KMS-11 (cell line): Measurements from ENCODE around the gene CKM.

Experiments used
- H2AFZ ChIP-seq: fragments of 200-600 bp; sonication (generic); 2 replicates; pipeline ENCODE4 v1.6.1; 2016; ENCODE audit warnings: antibody characterized with exemption, mixed run types, low read depth
- H3K27ac ChIP-seq: fragments of 200-600 bp; sonication (generic); 2 replicates; pipeline ENCODE4 v1.6.1; 2016; ENCODE audit warnings: mild to moderate bottlenecking, mixed run types
- H3K27me3 ChIP-seq: fragments of 200-600 bp; sonication (generic); 2 replicates; pipeline ENCODE4 v1.6.1; 2017; ENCODE audit warnings: mild to moderate bottlenecking, low read depth, mixed run types, moderate library complexity; ENCODE audit not compliant: insufficient read depth
- H3K36me3 ChIP-seq: fragments of 200-600 bp; sonication (generic); 2 replicates; pipeline ENCODE4 v1.6.1; 2017; ENCODE audit warnings: mild to moderate bottlenecking, mixed run types; ENCODE audit not compliant: insufficient read depth
- H3K4me1 ChIP-seq: fragments of 200-600 bp; sonication (generic); 2 replicates; pipeline ENCODE4 v1.6.1; 2016; ENCODE audit warnings: mild to moderate bottlenecking, low read depth, mixed run types; ENCODE audit not compliant: poor library complexity, severe bottlenecking
- H3K4me2 ChIP-seq: fragments of 200-600 bp; sonication (generic); 2 replicates; pipeline ENCODE4 v1.7.0; 2016; ENCODE audit warnings: mild to moderate bottlenecking, mixed run types
- H3K4me3 ChIP-seq: fragments of 200-600 bp; sonication (generic); IDR thresholded peaks from 2 replicates; pipeline ENCODE4 v1.6.1; 2017; ENCODE audit warnings: low read depth, low read length, mixed read lengths; ENCODE audit not compliant: insufficient read depth
- H3K79me2 ChIP-seq: fragments of 200-600 bp; sonication (generic); 2 replicates; pipeline ENCODE4 v1.6.1; 2016; ENCODE audit warnings: low read depth, mixed run types; ENCODE audit not compliant: insufficient read depth
- H3K9ac ChIP-seq: fragments of 200-600 bp; sonication (generic); 2 replicates; pipeline ENCODE4 v1.6.1; 2016; ENCODE audit warnings: mild to moderate bottlenecking, mixed run types
- H4K20me1 ChIP-seq: fragments of 200-600 bp; sonication (generic); 2 replicates; pipeline ENCODE4 v1.6.1; 2016; ENCODE audit warnings: mild to moderate bottlenecking, mixed run types; ENCODE audit not compliant: insufficient read depth
- TF ChIP-seq, protein P1 (sequence below): fragments of 200-600 bp; sonication (generic); conservative IDR thresholded peaks from 2 replicates; pipeline ENCODE4 v1.6.1; 2017; ENCODE audit warnings: low read depth, mild to moderate bottlenecking, antibody characterized with exemption, low read length, moderate library complexity, mixed read lengths

CKM gene

DNA sequence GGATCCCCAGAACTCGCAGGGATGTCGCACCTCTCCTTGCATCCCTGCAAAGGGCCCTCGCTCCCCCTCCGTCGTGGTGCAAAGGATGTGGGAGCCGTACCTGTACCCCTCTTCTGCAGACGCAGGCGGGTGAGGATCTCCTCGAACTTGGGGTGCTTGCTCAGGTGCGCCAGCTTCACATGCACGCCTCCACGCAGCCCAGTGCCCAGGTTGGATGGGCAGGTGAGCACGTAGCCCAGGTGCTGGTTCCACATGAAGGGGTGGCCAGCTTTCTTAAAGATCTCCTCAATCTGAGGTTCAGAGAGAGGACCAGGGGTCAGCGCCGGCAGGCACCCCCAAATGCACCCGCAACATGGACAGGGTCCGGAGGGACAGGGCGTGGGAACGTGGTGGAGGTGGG, 15.3 kb downstream of the CKM start:
- Histone ChIP-seq H3K27ac (no peak overlapping the region), H3K4me2 (no peak overlapping the region), H3K4me3 (no peak overlapping the region), H4K20me1 (no peaks in the 10 kb centered on the region), H3K79me2 (no peaks in the 10 kb centered on the region), H3K36me3 (no peaks in the 10 kb centered on the region), H3K4me1 (no peaks in the 10 kb centered on the region), H2AFZ (no peak overlapping the region), H3K9ac (no peak overlapping the region), H3K27me3 (peaks cover 2% of the 10 kb centered on the region; the same call in 1 of the 2 replicates)
- TF ChIP-seq, protein P1, sequence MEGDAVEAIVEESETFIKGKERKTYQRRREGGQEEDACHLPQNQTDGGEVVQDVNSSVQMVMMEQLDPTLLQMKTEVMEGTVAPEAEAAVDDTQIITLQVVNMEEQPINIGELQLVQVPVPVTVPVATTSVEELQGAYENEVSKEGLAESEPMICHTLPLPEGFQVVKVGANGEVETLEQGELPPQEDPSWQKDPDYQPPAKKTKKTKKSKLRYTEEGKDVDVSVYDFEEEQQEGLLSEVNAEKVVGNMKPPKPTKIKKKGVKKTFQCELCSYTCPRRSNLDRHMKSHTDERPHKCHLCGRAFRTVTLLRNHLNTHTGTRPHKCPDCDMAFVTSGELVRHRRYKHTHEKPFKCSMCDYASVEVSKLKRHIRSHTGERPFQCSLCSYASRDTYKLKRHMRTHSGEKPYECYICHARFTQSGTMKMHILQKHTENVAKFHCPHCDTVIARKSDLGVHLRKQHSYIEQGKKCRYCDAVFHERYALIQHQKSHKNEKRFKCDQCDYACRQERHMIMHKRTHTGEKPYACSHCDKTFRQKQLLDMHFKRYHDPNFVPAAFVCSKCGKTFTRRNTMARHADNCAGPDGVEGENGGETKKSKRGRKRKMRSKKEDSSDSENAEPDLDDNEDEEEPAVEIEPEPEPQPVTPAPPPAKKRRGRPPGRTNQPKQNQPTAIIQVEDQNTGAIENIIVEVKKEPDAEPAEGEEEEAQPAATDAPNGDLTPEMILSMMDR: no peak

DNA sequence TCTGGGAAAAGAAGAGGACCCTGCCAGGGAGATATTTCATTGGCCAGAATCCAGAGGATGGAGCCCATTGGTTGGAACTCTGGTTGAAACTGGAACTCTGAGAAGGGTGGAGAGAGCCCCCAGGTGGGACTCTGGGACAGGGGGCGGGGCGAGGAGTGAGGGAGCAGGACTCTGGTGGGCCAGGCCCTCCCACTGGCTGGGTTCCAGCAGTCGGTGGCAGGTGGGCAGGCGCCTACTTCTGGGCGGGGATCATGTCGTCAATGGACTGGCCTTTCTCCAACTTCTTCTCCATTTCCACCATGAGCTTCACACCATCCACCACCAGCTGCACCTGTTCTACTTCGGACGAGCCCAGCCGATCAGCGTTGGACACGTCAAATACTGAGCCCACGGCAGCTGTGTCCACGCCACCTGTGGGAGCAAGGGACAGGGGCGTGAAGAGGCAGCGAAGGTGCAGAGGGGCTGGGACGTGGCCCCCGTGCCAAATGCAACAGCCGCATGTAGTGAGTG, 16.1 kb downstream of the CKM start:
- TF ChIP-seq, protein P1: no peak
- H3K79me2 ChIP-seq: no peaks in the 10 kb centered on the region
- peaks cover 2% of the 10 kb centered on the region; the same call in 1 of the 2 replicates for H3K27me3 ChIP-seq
- H3K36me3 ChIP-seq: no peaks in the 10 kb centered on the region
- no peak overlapping the region for H3K4me2 ChIP-seq
- no peaks in the 10 kb centered on the region for H4K20me1 ChIP-seq
- no peaks in the 10 kb centered on the region for H3K4me1 ChIP-seq
- no peak overlapping the region for H3K27ac ChIP-seq
- H2AFZ ChIP-seq: no peak overlapping the region
- H3K9ac ChIP-seq: no peak overlapping the region
- H3K4me3 ChIP-seq: no peak overlapping the region

DNA sequence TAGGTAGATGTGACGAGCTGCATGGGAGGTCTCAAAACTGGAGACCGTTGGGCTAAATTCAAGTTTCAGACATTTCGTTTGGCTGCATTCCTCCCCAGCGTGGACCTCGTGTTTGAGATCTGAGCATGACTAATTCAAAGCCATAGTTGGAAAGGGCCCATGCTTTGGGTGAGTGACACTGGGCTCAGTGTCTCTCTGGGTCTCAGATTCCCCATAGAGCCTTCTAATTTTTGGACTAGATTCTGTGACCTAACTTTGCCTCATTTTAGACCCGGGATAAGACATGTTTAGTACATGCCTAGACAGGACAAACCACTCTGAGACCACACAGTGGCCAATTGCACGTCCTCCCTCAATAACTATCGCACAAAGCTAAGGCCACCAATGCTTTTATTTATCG, 16.6 kb downstream of the CKM start:
- H3K79me2 ChIP-seq: no peaks in the 10 kb centered on the region
- H3K4me2 ChIP-seq: no peak overlapping the region
- no peaks in the 10 kb centered on the region for H3K4me1 ChIP-seq
- H3K27ac ChIP-seq: no peak overlapping the region
- H2AFZ ChIP-seq: no peak overlapping the region
- no peak overlapping the region for H3K4me3 ChIP-seq
- H3K9ac ChIP-seq: no peak overlapping the region
- no peaks in the 10 kb centered on the region for H4K20me1 ChIP-seq
- no peaks in the 10 kb centered on the region for H3K36me3 ChIP-seq
- TF ChIP-seq, protein P1: no peak
- H3K27me3 ChIP-seq: peaks cover 2% of the 10 kb centered on the region; the same call in 1 of the 2 replicates

DNA sequence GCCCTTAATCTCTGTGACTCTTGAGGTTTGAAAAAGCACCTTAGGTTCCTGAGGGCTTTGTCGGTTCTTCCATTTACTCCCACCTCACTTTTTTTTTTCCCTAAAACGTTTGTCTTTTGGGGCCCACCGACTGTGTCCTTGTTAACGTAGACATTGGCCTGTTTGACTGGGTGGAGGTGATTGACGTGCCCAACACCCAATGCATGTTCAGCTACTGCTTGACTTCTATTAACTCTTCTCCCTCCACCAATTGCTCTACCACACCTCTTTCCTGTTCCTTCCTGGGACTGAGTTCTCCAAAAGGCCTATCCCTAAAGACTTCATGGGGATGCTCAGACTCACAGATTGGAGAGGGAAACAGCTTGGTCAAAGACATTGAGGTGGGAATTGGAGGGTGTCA, 17.3 kb downstream of the CKM start:
- Histone ChIP-seq H3K27ac (no peak overlapping the region), H3K4me2 (no peak overlapping the region), H3K4me1 (no peaks in the 10 kb centered on the region), H3K4me3 (no peak overlapping the region), H3K9ac (no peak overlapping the region), H4K20me1 (no peaks in the 10 kb centered on the region), H3K79me2 (no peaks in the 10 kb centered on the region), H3K27me3 (peaks cover 2% of the 10 kb centered on the region; the same call in 1 of the 2 replicates), H2AFZ (no peak overlapping the region), H3K36me3 (no peaks in the 10 kb centered on the region)
- TF ChIP-seq, protein P1: no peak
